Left renal cortex interstitium (tissue), 4 donors: Measurements from ENCODE around the gene NRXN3. TPM values are rescaled to one million over a fixed set of nuclear protein-coding genes. Genes with fewer than 3 reads are reported as not detected.

ENCODE experiments used
- DNase-seq, 4 donors: peaks; one replicate each; pipeline ENCODE4 v3.0.0-alpha.2; 2013; ENCODE audit warnings: low read depth in 4 of 4, low spot score in 2 of 4, missing footprints in 1 of 4
- polyA plus RNA-seq, 4 donors: library from polyadenylated mRNA; unstranded; fragments of 120-200 nt; gene quantifications; one replicate each; pipeline ENCODE4 v1.2.1, GENCODE V29; 2013; ENCODE audit not compliant: insufficient read length in 4 of 4

Gene NRXN3
- polyA plus RNA-seq, 4 donors, result 5.4 to 8.4 (median 6.3) TPM

GRCh38 chr14:79254069-79254775, 1084.0 kb downstream of the NRXN3 start:
- no peak for DNase-seq

GRCh38 chr14:79256380-79256779, 1086.2 kb downstream of the NRXN3 start:
- no peak for DNase-seq

GRCh38 chr14:79260406-79260805, 1090.2 kb downstream of the NRXN3 start:
- DNase-seq, result no peak

- no peak for DNase-seq
Observed at GRCh38 chr14:79265366-79265946, 1095.3 kb downstream of the NRXN3 start.

- DNase-seq, result no peak
Observed at GRCh38 chr14:79270361-79270760, 1100.2 kb downstream of the NRXN3 start.

GRCh38 chr14:79271122-79271521, 1100.9 kb downstream of the NRXN3 start:
- DNase-seq, result no peak

GRCh38 chr14:79274641-79275291, 1104.6 kb downstream of the NRXN3 start:
- DNase-seq, result no peak

- no peak for DNase-seq
Observed at GRCh38 chr14:79275292-79275655, 1105.1 kb downstream of the NRXN3 start.

- no peak for DNase-seq
Observed at GRCh38 chr14:79278286-79278797, 1108.2 kb downstream of the NRXN3 start.

GRCh38 chr14:79278798-79279644, 1108.8 kb downstream of the NRXN3 start:
- peak in 2 of 4 donors; percentile 75 to 84 for DNase-seq

- no peak for DNase-seq
Observed at GRCh38 chr14:79279645-79280597, 1109.7 kb downstream of the NRXN3 start.

- DNase-seq, result no peak
Observed at GRCh38 chr14:79281244-79282152, 1111.3 kb downstream of the NRXN3 start.

GRCh38 chr14:79284621-79285020, 1114.4 kb downstream of the NRXN3 start:
- DNase-seq, result no peak

GRCh38 chr14:79285263-79285662, 1115.1 kb downstream of the NRXN3 start:
- DNase-seq, result no peak

- DNase-seq, result no peak
Observed at GRCh38 chr14:79287976-79288375, 1117.8 kb downstream of the NRXN3 start.

- DNase-seq, result no peak
Observed at GRCh38 chr14:79293482-79294177, 1123.5 kb downstream of the NRXN3 start.

GRCh38 chr14:79294499-79294898, 1124.3 kb downstream of the NRXN3 start:
- no peak for DNase-seq

- DNase-seq, result no peak
Observed at GRCh38 chr14:79295385-79295784, 1125.2 kb downstream of the NRXN3 start.
